Activated T-helper 1 cell treated with anti-CD3 and anti-CD28 coated beads, Interleukin-12 subunit alpha, Interleukin-12 subunit beta, Interleukin-2, Interleukin-4 antibody, amounts not matched to agents 30 ng/mL and 10 ng/mL and 1 ng/mL, durations not matched to agents 14 hours and 24 hours and 36 hours (primary cell): ENCODE data around the gene MCCC2. TPM values are rescaled to one million over a fixed set of nuclear protein-coding genes. Genes with fewer than 3 reads are reported as not detected.
"Not testable (repeated sequence)": the region's sequence is repeated elsewhere in the genome, so short reads cannot be mapped to it uniquely, and the experiment has no call there.

Source experiments
- DNase-seq: peaks from one replicate; pipeline ENCODE4 v3.0.0; 2021; ENCODE audit warnings: low spot score
- H3K27ac Mint-ChIP-seq: one replicate; pipeline ENCODE4 v1.8.0; 2021; ENCODE audit warnings: mild to moderate bottlenecking, mixed read lengths
- H3K27me3 Mint-ChIP-seq: one replicate; pipeline ENCODE4 v1.8.0; 2022; ENCODE audit warnings: mild to moderate bottlenecking, moderate library complexity, mixed read lengths; ENCODE audit not compliant: insufficient read depth
- H3K36me3 Mint-ChIP-seq: one replicate; pipeline ENCODE4 v1.8.0; 2021; ENCODE audit warnings: low read depth, mixed read lengths
- H3K4me1 Mint-ChIP-seq: one replicate; pipeline ENCODE4 v1.8.0; 2021; ENCODE audit warnings: low read depth, mixed read lengths
- H3K4me3 Mint-ChIP-seq: one replicate; pipeline ENCODE4 v1.8.0; 2021; ENCODE audit warnings: mild to moderate bottlenecking, moderate library complexity, mixed read lengths
- H3K9me3 Mint-ChIP-seq: one replicate; pipeline ENCODE4 v1.8.0; 2021; ENCODE audit warnings: mixed read lengths
- intact Hi-C: fragments of 100-400 bp; cut with micrococcal nuclease; formaldehyde crosslinking; loops from one replicate; pipeline ENCODE4 v1.15.1; 2024
- total RNA-seq: library from RNA; stranded (reverse); gene quantifications from 2 replicates; pipeline ENCODE4 v1.2.3, GENCODE V29; 2022

Gene MCCC2
- 49.8 and 53.8 TPM in 2 replicates for total RNA-seq

DNA sequence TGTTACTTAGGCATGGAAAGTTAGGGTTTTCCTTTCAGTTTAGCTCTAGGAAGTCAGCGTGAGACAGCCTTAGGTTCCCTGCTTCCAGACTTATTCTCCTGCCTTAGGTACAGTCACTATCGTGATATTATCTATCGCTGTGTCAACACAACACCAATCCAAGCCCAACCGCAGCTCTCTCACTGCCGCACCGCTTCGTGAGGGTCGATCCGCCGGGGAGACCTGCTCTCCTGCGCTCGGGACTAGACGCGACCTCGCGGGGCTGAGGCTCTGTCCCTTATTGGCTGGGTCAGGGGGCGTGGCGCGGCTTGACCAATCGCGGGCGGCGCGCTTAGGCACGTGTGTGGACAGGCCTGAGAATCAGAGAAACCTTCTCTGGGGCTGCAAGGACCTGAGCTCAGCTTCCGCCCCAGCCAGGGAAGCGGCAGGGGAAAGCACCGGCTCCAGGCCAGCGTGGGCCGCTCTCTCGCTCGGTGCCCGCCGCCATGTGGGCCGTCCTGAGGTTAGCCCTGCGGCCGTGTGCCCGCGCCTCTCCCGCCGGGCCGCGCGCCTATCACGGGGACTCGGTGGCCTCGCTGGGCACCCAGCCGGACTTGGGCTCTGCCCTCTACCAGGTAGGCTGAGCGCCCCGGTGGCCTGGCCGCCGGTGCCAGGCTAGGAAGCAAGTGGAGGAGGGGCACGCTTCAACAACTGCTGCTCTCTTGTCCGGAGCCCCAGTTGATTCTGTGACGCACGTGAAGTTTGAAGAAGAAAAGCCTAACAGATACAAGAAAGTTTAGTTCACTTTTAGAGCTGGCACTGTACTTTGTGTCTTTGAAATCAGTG lies at the start of gene MCCC2:
MCCC2 (plus strand) TSS at position 400 of the 825 bp plus-strand sequence; CDS start at position 486, 86 bp downstream.
- Mint-ChIP-seq H3K36me3 (peaks cover 21% of the 10 kb centered on the region), H3K4me1 (peaks cover 36% of the 10 kb centered on the region), H3K9me3 (peaks cover 6% of the 10 kb centered on the region), H3K4me3 (peak within 1 kb of the TSS; percentile 95), H3K27ac (peak within 1 kb of the TSS; percentile 99), H3K27me3 (no peaks in the 10 kb centered on the region)
- DNase-seq, result peak; percentile 96
- intact Hi-C loops, result loop anchor here (1.0 to 5.0 kb wide), 7 partner anchors 14 to 1980 kb away; partner anchors contain the start of genes ANKRA2, BDP1, MRPS27 and PTCD2

DNA sequence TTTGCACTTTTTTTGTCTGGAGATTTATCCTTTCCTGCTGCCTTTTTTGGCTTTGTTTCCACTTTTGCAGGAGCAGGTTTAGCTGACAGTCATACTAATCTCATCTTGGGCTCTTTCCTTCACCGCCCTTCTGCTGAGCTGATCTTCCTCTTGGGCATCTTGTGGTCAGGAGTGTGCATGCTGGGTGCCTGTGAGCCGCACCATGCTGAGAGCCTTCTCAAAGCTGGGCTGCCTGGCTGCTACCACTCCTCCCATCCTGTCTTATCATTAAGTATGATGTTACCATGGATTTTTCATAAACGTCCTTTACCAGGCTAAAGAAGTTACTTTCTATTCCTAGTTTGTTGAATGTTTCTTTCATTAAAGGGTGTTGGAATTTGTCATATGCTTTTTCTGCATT lies 49.5 kb upstream of the MCCC2 start:
- peaks cover 44% of the 10 kb centered on the region for H3K36me3 Mint-ChIP-seq
- no peaks in the 10 kb centered on the region for H3K27me3 Mint-ChIP-seq
- intact Hi-C loops, result no loop called here
- peaks cover 21% of the 10 kb centered on the region for H3K4me1 Mint-ChIP-seq
- H3K9me3 Mint-ChIP-seq, result no peaks in the 10 kb centered on the region
- peak overlapping the region; percentile 41 for H3K27ac Mint-ChIP-seq
- no peak overlapping the region for H3K4me3 Mint-ChIP-seq
- DNase-seq, result no peak

DNA sequence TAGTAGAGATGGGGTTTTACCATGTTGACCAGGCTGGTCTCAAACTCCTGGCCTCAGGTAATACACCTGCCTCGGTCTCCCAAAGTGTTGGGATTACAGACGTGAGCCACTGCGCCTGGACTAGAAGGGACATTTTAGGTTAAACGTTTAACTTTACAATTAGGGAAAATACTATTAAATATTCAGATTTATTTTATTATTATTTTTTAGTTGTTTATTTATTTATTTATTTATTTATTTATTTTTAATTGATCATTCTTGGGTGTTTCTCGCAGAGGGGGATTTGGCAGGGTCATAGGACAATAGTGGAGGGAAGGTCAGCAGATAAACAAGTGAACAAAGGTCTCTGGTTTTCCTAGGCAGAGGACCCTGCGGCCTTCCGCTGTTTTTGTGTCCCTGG lies 36.3 kb upstream of the MCCC2 start:
- intact Hi-C loops, H3K4me3 Mint-ChIP-seq, H3K27ac Mint-ChIP-seq, H3K27me3 Mint-ChIP-seq, H3K9me3 Mint-ChIP-seq, H3K4me1 Mint-ChIP-seq, DNase-seq: not testable (repeated sequence)
- H3K36me3 Mint-ChIP-seq, result peaks cover 56% of the 10 kb centered on the region

DNA sequence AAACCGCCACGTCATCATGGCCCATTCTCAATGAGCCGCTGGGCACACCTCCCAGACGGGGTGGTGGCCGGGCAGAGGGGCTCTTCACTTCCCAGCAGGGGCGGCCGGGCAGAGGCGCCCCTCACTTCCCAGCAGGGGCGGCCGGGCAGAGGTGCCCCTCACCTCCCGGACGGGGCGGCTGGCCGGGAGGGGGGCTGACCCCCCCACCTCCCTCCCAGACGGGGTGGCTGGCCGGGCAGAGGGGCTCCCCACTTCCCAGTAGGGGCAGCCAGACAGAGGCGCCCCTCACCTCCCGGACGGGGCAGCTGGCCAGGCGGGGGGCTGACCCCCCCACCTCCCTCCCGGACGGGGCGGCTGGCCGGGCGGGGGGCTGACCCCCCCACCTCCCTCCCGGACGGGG lies 35.6 kb upstream of the MCCC2 start:
- H3K4me1 Mint-ChIP-seq, H3K4me3 Mint-ChIP-seq, intact Hi-C loops, H3K27ac Mint-ChIP-seq, H3K9me3 Mint-ChIP-seq, DNase-seq, H3K27me3 Mint-ChIP-seq: not testable (repeated sequence)
- peaks cover 56% of the 10 kb centered on the region for H3K36me3 Mint-ChIP-seq

DNA sequence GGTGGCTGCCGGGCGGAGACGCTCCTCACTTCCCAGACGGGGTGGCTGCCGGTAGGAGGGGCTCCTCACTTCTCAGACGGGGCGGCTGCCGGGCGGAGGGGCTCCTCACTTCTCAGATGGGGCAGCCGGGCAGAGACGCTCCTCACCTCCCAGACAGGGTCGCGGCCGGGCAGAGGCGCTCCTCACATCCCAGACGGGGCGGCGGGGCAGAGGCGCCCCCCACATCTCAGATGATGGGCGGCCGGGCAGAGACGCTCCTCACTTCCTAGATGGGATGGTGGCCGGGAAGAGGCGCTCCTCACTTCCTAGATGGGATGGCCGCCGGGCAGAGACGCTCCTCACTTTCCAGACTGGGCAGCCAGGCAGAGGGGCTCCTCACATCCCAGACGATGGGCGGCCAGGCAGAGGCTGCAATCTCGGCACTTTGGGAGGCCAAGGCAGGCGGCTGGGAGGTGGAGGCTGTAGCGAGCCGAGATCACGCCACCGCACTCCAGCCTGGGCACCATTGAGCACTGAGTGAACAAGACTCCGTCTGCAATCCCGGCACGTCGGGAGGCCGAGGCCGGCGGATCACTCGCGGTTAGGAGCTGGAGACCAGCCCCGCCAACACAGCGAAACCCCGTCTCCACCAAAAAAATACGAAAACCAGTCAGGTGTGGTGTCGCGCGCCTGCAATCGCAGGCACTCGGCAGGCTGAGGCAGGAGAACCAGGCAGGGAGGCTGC lies 35.0 kb upstream of the MCCC2 start:
- not testable (repeated sequence) for DNase-seq

DNA sequence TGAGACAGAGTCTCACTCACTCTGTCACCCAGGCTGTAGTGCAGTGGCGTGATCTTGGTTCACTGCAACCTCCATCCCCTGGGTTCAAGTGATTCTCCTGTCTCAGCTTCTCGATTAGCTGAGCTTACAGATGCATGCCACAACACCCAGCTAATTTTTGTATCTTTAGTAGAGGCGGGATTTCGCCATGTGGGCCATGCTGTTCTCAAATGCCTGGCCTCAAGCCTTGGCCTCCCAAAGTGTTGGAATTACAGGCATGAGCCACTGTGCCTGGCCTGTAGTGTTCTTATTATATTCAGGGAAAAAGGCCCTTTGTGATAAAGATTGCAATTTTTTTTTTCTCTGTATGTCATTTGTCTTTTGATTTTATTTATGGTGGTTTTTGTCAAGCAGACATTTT lies 24.0 kb upstream of the MCCC2 start:
- no peak for DNase-seq
- no peaks in the 10 kb centered on the region for H3K9me3 Mint-ChIP-seq
- no peak overlapping the region for H3K27ac Mint-ChIP-seq
- H3K27me3 Mint-ChIP-seq, result no peaks in the 10 kb centered on the region
- intact Hi-C loops, result no loop called here
- no peak overlapping the region for H3K4me3 Mint-ChIP-seq
- no peaks in the 10 kb centered on the region for H3K4me1 Mint-ChIP-seq
- H3K36me3 Mint-ChIP-seq, result peaks cover 27% of the 10 kb centered on the region

More for the DNA sequence above, 35.0 kb upstream of the MCCC2 start:
- H3K27ac Mint-ChIP-seq, H3K4me1 Mint-ChIP-seq, H3K27me3 Mint-ChIP-seq, H3K4me3 Mint-ChIP-seq, intact Hi-C loops, H3K9me3 Mint-ChIP-seq: not testable (repeated sequence)
- peaks cover 56% of the 10 kb centered on the region for H3K36me3 Mint-ChIP-seq

DNA sequence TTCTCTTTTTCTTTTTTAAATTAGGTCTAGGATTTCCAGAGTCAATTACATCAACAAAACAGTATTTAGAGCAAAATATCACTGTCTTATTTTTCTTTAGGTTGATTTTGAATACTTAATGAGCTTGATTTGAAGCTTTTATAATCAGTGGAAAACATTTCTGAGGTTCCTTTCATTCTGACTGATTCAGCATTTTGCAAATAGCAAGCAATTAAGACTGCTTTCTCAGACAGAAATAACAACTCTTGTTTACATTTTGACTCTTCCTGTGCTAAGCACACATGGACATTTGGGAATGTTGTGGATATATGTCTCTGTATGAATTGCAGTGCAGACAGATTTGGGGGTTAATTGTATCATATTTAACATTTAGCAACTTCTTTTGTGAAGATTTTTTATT lies 22.2 kb upstream of the MCCC2 start:
- no peaks in the 10 kb centered on the region for H3K4me1 Mint-ChIP-seq
- intact Hi-C loops, result no loop called here
- H3K36me3 Mint-ChIP-seq, result peaks cover 28% of the 10 kb centered on the region

DNA sequence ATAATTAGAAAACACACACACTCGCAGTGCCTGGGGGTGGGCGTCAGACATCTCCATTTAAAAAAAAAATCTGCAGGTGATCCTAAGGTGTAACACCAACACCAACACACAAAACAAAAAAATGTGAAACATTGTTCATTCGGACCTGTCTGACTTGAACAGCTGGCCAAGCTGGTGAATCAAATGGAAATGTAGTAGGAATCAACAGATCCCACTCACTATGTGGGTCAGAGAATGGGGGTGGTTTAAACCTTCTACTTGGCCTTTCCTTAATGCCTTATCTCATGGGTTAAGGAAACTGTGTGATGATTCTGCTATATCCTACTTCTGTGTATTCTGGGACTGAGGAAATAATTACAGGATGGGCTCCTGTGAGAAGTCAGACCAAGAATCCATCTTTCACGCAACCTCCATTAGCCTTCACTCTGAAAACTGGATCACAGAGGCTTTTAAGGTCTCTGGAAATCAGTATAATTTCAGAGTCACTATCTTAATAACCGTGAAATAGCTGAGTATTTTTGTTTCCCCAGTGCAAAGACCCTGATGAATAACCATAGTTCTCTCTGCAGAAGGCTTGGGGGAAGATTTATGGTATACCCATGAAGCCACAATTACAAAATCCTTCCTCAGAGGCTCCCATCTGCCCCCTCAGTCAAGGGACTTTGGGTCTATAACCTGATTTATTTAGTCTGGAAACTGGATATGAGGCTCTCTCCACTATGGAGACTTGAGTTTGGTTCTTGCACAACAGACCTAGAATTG lies 17.2 kb upstream of the MCCC2 start:
- peaks cover 11% of the 10 kb centered on the region for H3K36me3 Mint-ChIP-seq

More for the DNA sequence above, 22.2 kb upstream of the MCCC2 start:
- no peaks in the 10 kb centered on the region for H3K27me3 Mint-ChIP-seq
- no peak for DNase-seq
- H3K9me3 Mint-ChIP-seq, result no peaks in the 10 kb centered on the region
- H3K27ac Mint-ChIP-seq, result no peak overlapping the region
- H3K4me3 Mint-ChIP-seq, result no peak overlapping the region

DNA sequence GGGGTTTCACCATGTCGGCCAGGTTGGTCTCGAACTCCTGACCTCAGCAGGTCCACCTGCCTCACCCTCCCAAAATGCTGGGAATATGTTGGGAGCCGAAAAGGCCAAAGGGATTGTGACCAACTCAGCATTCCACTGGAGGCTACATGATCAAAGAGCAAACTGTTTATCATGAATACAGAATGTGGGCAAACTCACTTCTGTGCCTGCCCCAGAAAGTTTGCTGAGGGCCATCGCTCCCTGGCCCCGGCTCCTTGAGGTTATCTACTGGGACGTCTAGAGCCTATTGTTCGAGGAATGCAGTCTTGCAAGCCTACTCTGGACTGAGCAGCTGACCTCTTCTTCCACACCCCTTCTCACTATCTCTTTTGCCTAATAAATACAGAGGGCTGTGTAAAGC lies 15.3 kb upstream of the MCCC2 start:
- H3K4me1 Mint-ChIP-seq, intact Hi-C loops, H3K9me3 Mint-ChIP-seq, H3K27ac Mint-ChIP-seq, DNase-seq, H3K27me3 Mint-ChIP-seq, H3K4me3 Mint-ChIP-seq: not testable (repeated sequence)
- peaks cover 11% of the 10 kb centered on the region for H3K36me3 Mint-ChIP-seq

More for the DNA sequence above, 17.2 kb upstream of the MCCC2 start:
- Mint-ChIP-seq H3K4me1 (no peaks in the 10 kb centered on the region), H3K27ac (no peak overlapping the region), H3K9me3 (no peaks in the 10 kb centered on the region), H3K4me3 (no peak overlapping the region), H3K27me3 (no peaks in the 10 kb centered on the region)
- no peak for DNase-seq
- intact Hi-C loops, result no loop called here

DNA sequence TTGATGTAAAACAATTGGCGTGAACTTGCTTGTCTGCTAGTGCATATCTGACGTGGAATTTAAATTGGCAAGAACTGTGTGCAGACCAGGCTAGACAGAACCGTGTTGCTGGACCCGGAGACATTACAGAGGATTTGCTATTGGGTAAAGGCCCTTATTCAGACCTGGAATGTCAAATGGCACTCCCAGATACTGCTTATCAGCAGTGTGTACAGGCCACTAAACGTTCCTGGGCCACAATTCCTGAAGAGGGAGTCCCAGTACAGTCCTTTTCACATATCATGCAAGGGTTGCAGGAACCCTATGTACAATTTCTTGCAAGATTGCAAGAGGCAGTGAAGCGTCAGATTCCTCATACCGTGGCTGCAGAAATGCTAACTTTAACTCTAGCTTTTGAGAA lies 13.5 kb upstream of the MCCC2 start:
- Mint-ChIP-seq H3K4me1 (no peaks in the 10 kb centered on the region), H3K9me3 (no peaks in the 10 kb centered on the region), H3K36me3 (peaks cover 16% of the 10 kb centered on the region), H3K27ac (no peak overlapping the region), H3K27me3 (no peaks in the 10 kb centered on the region), H3K4me3 (no peak overlapping the region)
- DNase-seq, result no peak
- intact Hi-C loops, result no loop called here

DNA sequence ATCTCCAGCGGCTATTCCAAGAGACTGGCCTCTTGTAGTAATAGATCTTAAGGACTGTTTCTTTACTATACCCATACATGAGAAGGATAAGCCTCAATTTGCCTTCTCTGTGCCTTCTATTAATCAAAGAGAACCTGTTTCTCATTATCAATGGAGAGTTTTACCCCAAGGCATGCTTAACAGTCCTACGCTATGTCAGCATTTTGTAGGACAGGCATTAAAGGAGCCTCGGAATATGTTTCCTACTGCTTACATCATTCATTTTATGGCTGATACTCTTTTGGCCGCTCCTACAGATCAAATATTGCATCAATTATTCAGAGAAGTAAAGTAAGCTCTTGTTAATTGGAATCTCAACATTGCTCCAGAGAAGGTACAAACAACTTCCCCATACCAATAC lies 11.6 kb upstream of the MCCC2 start:
- H3K4me1 Mint-ChIP-seq, H3K4me3 Mint-ChIP-seq, H3K27ac Mint-ChIP-seq, DNase-seq, intact Hi-C loops, H3K27me3 Mint-ChIP-seq, H3K9me3 Mint-ChIP-seq: not testable (repeated sequence)
- H3K36me3 Mint-ChIP-seq, result peaks cover 13% of the 10 kb centered on the region

DNA sequence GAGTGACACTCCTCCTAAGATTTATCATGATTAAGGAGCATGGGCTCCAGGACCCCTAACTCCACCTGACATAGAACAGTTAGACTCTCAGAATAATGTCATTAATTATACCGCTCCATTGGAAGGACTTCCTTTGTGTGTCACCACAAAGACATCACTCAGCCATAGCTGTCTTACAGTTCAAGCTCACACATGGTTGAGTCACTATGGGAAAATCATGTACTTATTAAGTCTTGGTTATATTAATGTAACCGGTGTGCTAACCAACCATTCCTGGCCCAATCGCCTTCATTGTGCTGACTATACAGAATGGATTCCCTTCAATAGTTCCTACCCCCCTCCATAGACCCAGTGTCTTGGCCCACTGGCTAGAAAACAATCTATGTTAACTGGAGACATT lies 10.9 kb upstream of the MCCC2 start:
- no peak for DNase-seq
- Mint-ChIP-seq H3K9me3 (no peaks in the 10 kb centered on the region), H3K4me1 (no peaks in the 10 kb centered on the region), H3K27me3 (no peaks in the 10 kb centered on the region), H3K36me3 (peaks cover 13% of the 10 kb centered on the region), H3K4me3 (no peak overlapping the region), H3K27ac (no peak overlapping the region)
- intact Hi-C loops, result no loop called here

DNA sequence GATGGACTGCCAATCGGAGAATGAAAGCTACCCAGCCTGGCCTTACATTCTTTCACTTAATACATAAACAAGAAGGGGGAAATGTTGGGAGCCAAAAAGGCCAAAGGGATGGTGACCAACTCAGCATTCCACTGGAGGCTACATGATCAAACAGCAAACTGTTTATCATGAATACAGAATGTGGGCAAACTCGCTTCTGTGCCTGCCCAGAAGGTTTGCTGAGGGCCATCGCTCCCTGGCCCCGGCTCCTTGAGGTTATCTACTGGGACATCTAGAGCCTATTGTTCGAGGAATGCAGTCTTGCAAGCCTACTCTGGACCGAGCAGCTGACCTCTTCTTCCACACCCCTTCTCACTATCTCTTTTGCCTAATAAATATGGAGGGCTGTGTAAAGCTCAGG lies 9.3 kb upstream of the MCCC2 start:
- H3K27ac Mint-ChIP-seq, H3K4me3 Mint-ChIP-seq, H3K9me3 Mint-ChIP-seq, H3K4me1 Mint-ChIP-seq, H3K27me3 Mint-ChIP-seq, DNase-seq, intact Hi-C loops: not testable (repeated sequence)
- peaks cover 13% of the 10 kb centered on the region for H3K36me3 Mint-ChIP-seq
